GM18519 (cell line): Measurements from ENCODE around the gene CWF19L2.

Experiments
- ATAC-seq: cut with Tn5 transposase; IDR thresholded peaks from one replicate; pipeline ENCODE4 v1.9.1; 2021; ENCODE audit warnings: mild to moderate bottlenecking, moderate library complexity; ENCODE audit not compliant: unreplicated experiment, low FRiP score

CWF19L2 gene

GRCh38 chr11:107316426-107316825 lies 141.2 kb downstream of the CWF19L2 start:
- no peak for ATAC-seq

GRCh38 chr11:107307991-107308390 lies 149.6 kb downstream of the CWF19L2 start:
- ATAC-seq = no peak

DNA sequence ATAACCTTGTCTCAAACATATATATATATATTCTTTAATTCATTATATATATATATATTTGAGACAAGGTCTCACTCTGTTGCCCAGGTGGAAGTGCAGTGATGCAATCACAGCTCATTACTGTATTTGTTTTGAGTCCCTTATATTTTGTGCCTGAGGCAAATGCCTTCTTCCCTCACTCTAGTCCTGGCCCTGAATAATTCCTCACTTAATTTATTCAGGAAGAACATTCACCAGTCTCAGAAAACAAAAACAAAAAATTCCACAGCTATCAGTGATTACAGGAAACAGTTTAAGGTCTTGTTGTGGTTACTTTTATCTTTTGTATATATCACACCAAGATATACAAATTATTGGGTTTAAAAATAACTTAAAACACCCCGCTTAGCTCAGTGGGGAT lies 155.7 kb downstream of the CWF19L2 start:
- no peak for ATAC-seq

- no peak for ATAC-seq
Observed at GRCh38 chr11:107293677-107294344, 163.8 kb downstream of the CWF19L2 start.

GRCh38 chr11:107282195-107282594 lies 175.4 kb downstream of the CWF19L2 start:
- ATAC-seq = no peak
